ENCODE results near the gene SULT1A3. TPM values are rescaled to one million over a fixed set of nuclear protein-coding genes. Genes with fewer than 3 reads are reported as not detected.

The SULT1A3 gene
- total and polyA plus RNA-seq, 2 of the 8 experiments (the other 6 are each of a cell fraction or from before 2014, with no cell fraction given): 1.9 to 13.8 TPM

GRCh38 chr16:30187971-30188561 lies 11.0 kb upstream of the SULT1A3 start:
- Histone ChIP-seq H3K9me3 (ENCODE audit: insufficient read depth in 2 of 2, low read depth in 1 of 2, low read length in 1 of 2) (no peaks in the 10 kb centered on the region), H4K20me1 (replicated peaks in 1 of 2; ENCODE audit: control insufficient read depth in 1 of 2, insufficient read depth in 2 of 2, low read length in 2 of 2) (peaks cover 7 to 8% of the 10 kb centered on the region in 2 experiments), H3K27me3 (replicated peaks in 1 of 4; ENCODE audit: control insufficient read depth in 3 of 4, extremely low read depth in 1 of 4, insufficient read depth in 3 of 4, low read length in 3 of 4) (peaks cover 0 to 8% (median 4%) of the 10 kb centered on the region in 4 experiments; a peak in 2 of 7 replicates), H2BK120ac (replicated peaks; ENCODE audit: low read depth, low read length) (no peak overlapping the region), H2BK20ac (ENCODE audit: low read length) (no peak overlapping the region), H3K56ac (replicated peaks; ENCODE audit: insufficient read length, low read depth, low read length) (no peak overlapping the region), H2BK15ac (ENCODE audit: low read length) (no peak overlapping the region), H3K79me2 (ENCODE audit: control insufficient read depth in 1 of 2, insufficient read depth in 2 of 2, low read length in 2 of 2) (no peaks in the 10 kb centered on the region), H3K4me1 (replicated peaks in 1 of 4; ENCODE audit: control insufficient read depth in 3 of 4, insufficient read depth in 4 of 4, low read length in 3 of 4) (peaks cover 0 to 8% (median 4%) of the 10 kb centered on the region in 4 experiments; a peak in 4 of 7 replicates), H3K14ac (ENCODE audit: insufficient read length) (no peak overlapping the region), H2BK12ac (ENCODE audit: low read depth, low read length) (no peak overlapping the region), H3K23ac (ENCODE audit: insufficient read length) (no peak overlapping the region), H3K9ac (replicated peaks in 1 of 4; ENCODE audit: extremely low read depth in 1 of 4, low read depth in 3 of 4, low read length in 3 of 4) (no peak overlapping the region), H3K4me2 (ENCODE audit: insufficient read depth in 1 of 2, low read depth in 2 of 2, low read length in 2 of 2) (no peak overlapping the region), H3K4ac (replicated peaks; ENCODE audit: insufficient read length, low read depth, low read length) (no peak overlapping the region), H3K23me2 (ENCODE audit: low read depth, low read length) (peaks cover 4% of the 10 kb centered on the region; the same call in 1 of the 2 replicates), H4K5ac (ENCODE audit: insufficient read length, low read depth, low read length) (no peak overlapping the region), H3K18ac (ENCODE audit: extremely low read depth, low read length) (no peak overlapping the region), H2BK5ac (ENCODE audit: low read depth, low read length) (no peak overlapping the region), H4K8ac (ENCODE audit: extremely low read depth, insufficient read depth, low read length) (no peak overlapping the region), H3K4me3 (ENCODE audit: extremely low read depth in 1 of 4, insufficient read depth in 2 of 4, low read depth in 3 of 4, low read length in 4 of 4) (no peak overlapping the region), H2AK5ac (ENCODE audit: low read depth, low read length) (no peak overlapping the region), H3K79me1 (ENCODE audit: low read depth, low read length) (no peaks in the 10 kb centered on the region), H3K27ac (ENCODE audit: low read depth, low read length) (no peak overlapping the region), H4K91ac (replicated peaks; ENCODE audit: insufficient read length, low read length) (no peak overlapping the region), H2AFZ (ENCODE audit: low read length) (no peak overlapping the region), H3K36me3 (ENCODE audit: control insufficient read depth in 2 of 4, insufficient read depth in 4 of 4, low read length in 3 of 4) (no peaks in the 10 kb centered on the region)
- ChIA-PET CTCF (ENCODE audit: partially characterized antibody) (interaction anchor here (0.6 to 4.4 kb wide), 7 partner anchors 12 to 1376 kb away, joined by 3 to 21 read pairs (median 3); partner anchors contain the start of gene GDPD3), POLR2A (ENCODE audit: partially characterized antibody) (no interaction called here)
- TF ChIP-seq ZNF274 (IDR thresholded peaks at IDR 0.05; ENCODE audit: borderline replicate concordance, extremely low read depth, low read length) (no peak), KDM4A (IDR thresholded peaks at IDR 0.05; ENCODE audit: low read depth, low read length, severe bottlenecking) (no peak), TCF12 (IDR thresholded peaks at IDR 0.05; ENCODE audit: low read depth, low read length) (no peak), BCL11A (IDR thresholded peaks at IDR 0.05; ENCODE audit: low read depth in 2 of 2, low read length in 2 of 2) (no peak), POLR2AphosphoS5 (IDR thresholded peaks at IDR 0.05; ENCODE audit: low read depth, low read length) (no peak), SAP30 (IDR thresholded peaks at IDR 0.05; ENCODE audit: insufficient read depth, insufficient replicate concordance, low read length) (no peak)
- FAIRE-seq (no peak), DNase-seq (ENCODE audit: low read depth in 1 of 2, low spot score in 2 of 2) (peak in 1 of 2 experiments; percentile 45)
- 90% methylated on average over 16 of the region's 23 CpGs; no CpG with 5 or more reads in 1 of the 2 experiments for WGBS, 2 experiments (ENCODE audit: extremely low coverage in 1 of 2, insufficient coverage in 1 of 2, insufficient read length in 1 of 2, insufficient replicate concordance in 2 of 2, low coverage in 1 of 2, low lambda C conversion rate in 2 of 2, missing lambda C conversion rate in 1 of 2)
